HG03045 (cell line): ENCODE measurements around the gene STON2.
"Not testable (repeated sequence)": the region's sequence is repeated elsewhere in the genome, so short reads cannot be mapped to it uniquely, and the experiment has no call there.

ENCODE experiments used
- ATAC-seq: cut with Tn5 transposase; IDR thresholded peaks from one replicate; pipeline ENCODE4 v1.9.1; 2021; ENCODE audit warnings: mild to moderate bottlenecking, moderate library complexity; ENCODE audit not compliant: unreplicated experiment

The STON2 gene

GRCh38 chr14:81386290-81386745 lies 13.8 kb downstream of the STON2 start:
- ATAC-seq, result no peak

DNA sequence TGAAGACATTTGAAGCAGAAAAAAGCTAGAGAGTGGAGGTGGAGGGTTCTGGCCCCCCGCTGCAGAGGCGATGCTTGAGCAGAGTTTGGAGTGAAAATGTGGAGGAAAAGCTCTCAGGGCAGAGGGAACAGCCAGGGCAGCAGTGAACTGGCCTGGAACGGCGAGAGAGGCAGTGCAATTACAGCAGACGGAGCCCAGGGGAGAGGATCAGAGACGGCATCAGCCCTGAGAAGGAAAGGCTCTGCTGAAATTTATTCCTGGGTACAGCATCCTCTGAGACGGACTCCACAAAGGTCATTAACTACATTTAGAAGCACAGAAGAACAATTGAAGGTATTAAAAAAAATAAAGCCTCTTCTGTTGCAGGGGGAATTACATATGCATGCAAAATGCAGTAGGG lies 14.2 kb downstream of the STON2 start:
- ATAC-seq, result no peak

- no peak for ATAC-seq
These were observed 14.7 kb downstream of the STON2 start for GRCh38 chr14:81385419-81385818.

DNA sequence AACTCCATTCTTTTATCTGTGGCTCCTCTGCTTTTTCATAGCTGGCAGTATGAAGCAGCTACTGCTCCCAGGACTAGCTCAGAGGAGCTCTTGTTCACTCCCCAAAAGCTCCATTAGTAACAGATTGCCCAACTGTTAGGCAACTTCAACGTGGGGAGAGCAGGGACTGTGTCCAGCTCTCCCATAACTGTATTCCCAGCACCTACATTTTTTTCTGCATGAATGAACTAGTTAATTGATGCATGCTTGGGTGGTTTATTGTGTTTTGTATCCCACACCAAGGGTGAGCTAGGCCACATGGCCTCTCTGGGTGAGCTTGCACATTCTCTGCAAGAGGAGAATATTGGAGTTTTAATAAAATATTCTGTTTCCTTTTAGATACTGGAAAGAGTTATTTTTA lies 15.2 kb downstream of the STON2 start:
- ATAC-seq, result no peak

DNA sequence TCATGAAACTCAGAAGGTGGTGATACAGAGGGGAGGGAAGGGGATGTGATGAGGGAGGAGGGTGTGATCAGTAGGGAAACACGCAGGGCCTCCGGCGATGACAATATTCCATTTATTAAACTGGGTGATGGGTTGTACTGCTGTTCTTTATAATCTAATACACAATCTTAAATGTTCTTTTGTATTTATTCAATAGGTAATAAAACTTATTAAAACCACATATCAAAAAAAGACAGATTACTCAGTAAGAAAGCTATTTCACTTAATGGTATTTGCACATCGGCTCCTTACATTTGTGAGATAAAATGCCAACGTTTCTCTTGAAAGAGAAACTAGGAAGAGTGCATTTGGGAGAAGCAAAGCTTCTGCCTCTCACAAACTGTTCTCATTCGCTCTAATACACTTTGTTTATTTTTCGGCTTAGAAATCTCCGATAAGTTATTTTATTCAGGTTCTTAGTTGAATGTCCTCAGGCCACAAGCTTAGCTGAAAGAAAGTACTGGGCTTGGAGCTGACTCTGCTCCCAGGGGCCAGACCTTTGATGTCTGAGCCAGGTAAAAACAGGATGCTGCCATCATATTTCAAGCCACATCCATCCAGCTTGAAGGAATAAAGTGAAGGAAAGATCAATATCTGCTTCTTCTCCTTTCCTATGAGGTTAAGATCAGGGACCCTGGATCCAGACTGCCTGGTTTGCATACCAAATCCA lies 17.5 kb downstream of the STON2 start:
- no peak for ATAC-seq

DNA sequence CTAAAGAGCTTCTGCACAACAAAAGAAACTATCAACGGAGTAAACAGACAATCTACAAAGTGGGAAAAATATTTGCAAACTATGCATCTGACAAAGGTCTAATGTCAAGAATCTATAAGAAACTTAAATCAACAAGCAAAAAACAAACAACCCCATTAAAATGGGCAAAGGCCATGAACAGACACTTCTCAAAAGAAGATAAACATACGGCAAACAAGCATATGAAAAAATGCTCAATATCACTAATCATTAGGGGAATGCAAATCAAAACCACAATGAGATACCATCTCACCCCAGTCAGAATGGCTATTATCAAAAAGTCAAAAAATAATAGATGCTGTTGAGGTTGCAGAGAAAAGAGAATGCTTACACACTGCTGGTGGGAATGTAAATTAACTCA lies 20.1 kb downstream of the STON2 start:
- ATAC-seq, result not testable (repeated sequence)

- ATAC-seq, result no peak
These were observed 28.3 kb downstream of the STON2 start for GRCh38 chr14:81371802-81372201.

DNA sequence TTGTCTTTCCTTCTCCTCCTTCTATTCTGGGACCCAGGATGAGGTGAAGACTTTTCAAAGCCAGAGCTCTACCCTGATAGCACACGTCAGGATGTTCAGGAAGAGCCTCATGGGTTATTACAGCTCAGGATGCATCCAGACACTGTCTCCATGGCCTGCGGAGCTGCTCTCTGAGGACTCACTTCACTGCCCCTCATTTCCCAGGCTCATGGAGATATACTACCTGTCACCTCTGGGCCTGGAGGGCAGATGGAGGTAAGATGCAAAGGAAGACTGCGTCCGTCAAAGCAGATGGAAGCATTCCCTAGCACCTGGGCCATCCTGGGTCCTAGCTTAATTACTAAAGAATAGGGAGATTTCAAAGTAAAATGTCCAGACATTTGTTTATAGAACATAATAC lies 32.6 kb downstream of the STON2 start:
- no peak for ATAC-seq

GRCh38 chr14:81366884-81367283 lies 33.2 kb downstream of the STON2 start:
- no peak for ATAC-seq

- no peak for ATAC-seq
These were observed 33.9 kb downstream of the STON2 start for GRCh38 chr14:81366214-81366613.

DNA sequence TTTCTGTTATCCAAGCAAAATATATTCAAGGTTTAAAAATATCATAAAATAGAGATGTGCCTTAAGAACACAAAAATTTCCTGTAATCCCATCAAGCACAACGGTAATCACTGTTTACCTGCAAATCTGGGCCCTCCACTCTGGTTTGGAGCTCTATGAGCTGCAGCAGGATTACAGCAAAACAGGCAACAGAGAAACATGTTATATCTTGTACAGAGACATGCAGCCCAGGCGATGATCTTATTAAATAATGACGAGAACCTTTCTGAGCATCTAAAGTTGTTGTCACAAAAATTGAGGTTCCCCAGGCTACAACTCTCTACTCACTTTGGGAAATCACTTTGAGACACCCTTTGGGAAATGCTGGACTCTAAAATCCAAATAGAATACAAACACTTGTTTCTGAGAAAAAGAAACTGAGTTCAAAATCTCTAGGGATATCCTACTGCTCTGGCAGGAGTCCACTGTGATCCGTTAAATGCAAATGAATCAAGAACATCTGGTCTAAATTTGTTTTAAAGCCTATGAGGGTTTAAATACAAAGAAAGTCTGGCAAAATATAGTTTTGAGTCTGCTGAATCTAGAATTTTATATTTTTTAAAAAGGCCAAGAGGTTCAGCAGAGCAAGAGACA lies 36.3 kb downstream of the STON2 start:
- ATAC-seq, result no peak

DNA sequence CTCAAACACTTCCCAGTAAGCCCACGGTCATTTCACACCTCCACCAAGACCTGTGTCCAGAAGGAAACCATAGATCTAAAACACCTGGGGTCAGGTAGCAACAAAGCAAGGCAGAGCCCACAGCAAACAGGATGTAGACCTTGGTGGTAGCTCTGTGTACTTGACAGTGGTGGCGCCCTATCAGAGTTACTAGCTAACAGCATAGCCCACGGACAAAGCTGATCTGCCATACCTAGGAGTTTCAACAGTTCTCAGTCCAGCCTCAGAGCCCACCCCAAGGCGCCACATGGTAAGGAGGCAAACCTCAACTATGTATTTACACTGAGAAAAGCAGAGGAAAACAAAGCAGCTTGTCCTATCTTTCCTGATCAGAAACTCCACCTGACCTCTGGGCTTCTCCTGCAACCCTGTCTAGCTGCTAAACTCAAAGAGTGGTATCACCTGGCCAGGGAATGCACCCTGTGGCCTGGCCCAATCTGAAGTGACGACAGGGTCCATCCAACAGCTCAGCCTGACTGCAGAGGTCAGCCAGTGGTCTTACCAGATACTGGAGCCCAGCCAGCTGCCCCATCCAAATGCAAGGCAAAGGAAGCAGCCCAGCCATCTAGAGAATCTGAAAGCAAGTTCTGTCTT lies 46.3 kb downstream of the STON2 start:
- ATAC-seq, result no peak

DNA sequence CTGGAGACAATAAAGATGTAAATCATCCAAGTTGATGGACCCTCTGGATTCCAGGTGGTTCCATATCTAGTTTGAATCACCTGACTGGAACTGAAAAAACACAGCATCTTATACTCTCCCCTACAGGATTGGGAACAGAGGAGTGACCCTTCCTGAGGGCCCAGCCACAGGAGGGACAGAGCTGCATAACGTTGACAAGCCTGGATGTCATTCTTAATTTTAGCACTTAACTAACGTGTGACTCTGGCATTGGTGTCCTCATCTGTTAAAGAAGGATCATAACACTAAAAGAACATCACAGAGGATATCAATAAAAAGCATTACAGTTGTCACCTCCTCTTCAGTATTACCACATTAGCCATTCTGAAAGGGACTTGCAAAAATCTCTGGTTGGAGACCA lies 47.7 kb downstream of the STON2 start:
- ATAC-seq, result no peak

- no peak for ATAC-seq
These were observed 48.9 kb downstream of the STON2 start for GRCh38 chr14:81351205-81351604.

- no peak for ATAC-seq
These were observed 49.6 kb downstream of the STON2 start for GRCh38 chr14:81350344-81351130.

- ATAC-seq, result no peak
These were observed 52.1 kb downstream of the STON2 start for GRCh38 chr14:81348061-81348460.

DNA sequence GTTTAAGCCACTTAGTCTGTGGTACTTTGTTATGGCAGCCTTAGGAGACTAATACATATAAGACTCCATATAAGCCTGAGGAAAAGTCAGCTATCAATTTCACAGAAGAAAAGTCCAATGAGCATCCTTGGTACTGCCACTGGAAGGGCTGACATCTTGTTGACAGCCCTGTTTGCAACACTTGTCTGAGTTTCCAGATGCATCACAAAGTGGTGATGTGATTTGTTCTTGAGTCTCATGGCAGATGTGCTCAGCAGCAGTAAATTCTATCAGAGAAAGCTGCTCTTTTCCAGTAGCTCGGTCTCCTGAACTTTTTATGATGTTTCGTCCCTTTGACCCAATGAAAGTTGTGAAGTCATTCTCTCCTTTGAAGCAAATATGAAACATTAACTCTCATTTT lies 54.3 kb downstream of the STON2 start:
- no peak for ATAC-seq

GRCh38 chr14:81344481-81345160 lies 55.5 kb downstream of the STON2 start:
- ATAC-seq, result no peak

DNA sequence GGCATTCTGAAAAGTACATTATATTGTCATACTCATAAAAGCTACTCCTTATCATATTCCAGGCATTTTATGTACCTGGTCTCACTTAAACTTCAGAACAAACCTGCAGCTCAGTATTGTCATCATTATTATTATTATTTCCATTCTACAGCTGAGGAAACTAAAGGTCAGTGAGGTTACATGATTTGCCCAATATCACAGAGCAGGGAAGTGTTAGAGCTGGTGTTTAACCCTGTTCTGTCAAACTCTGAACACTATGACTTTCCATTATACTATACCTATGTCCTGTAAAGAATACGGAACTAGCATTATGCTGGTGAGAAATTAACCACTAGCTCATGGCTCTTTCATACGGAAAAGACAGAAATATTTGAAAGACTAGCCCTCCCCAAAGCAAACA lies 56.4 kb downstream of the STON2 start:
- no peak for ATAC-seq

GRCh38 chr14:81342850-81343580 lies 57.1 kb downstream of the STON2 start:
- ATAC-seq, result no peak
